Vagina (tissue), 2 donors: ENCODE results near the gene MPC1. TPM values are rescaled to one million over a fixed set of nuclear protein-coding genes. Genes with fewer than 3 reads are reported as not detected.
"Not testable (repeated sequence)": the region's sequence is repeated elsewhere in the genome, so short reads cannot be mapped to it uniquely, and the experiment has no call there.

Experiments used
- DNase-seq, 2 donors: peaks; one replicate each; pipeline ENCODE4 v3.0.0-alpha.2; 2017; ENCODE audit errors: extremely low spot score in 2 of 2
- H3K27ac ChIP-seq: fragments of 200-600 bp; sonication (generic); one replicate; pipeline ENCODE4 v1.5.1; 2019
- H3K27me3 ChIP-seq: fragments of 200-600 bp; sonication (generic); one replicate; pipeline ENCODE4 v1.5.1; 2019
- H3K36me3 ChIP-seq, 2 donors: fragments of 200-600 bp; sonication (generic); one replicate each; pipeline ENCODE4 v1.5.1; 2017 to 2019
- H3K4me1 ChIP-seq: fragments of 200-600 bp; sonication (generic); one replicate; pipeline ENCODE4 v1.5.1; 2019
- H3K4me3 ChIP-seq, 2 donors: fragments of 200-600 bp; sonication (generic); 1 replicate in 1 of 2; 2 replicates in 1 of 2; pipeline ENCODE4 v1.5.1; 2016 to 2019
- H3K9me3 ChIP-seq: fragments of 200-600 bp; sonication (generic); one replicate; pipeline ENCODE4 v1.5.1; 2019
- POLR2A ChIP-seq, 2 donors: fragments of 450-650 bp; IDR thresholded peaks; one replicate each; pipeline ENCODE4 v1.6.1; 2017; ENCODE audit warnings: antibody characterized with exemption in 2 of 2, mild to moderate bottlenecking in 2 of 2, moderate library complexity in 2 of 2
- POLR2AphosphoS5 ChIP-seq, 2 donors: sonication (generic); formaldehyde crosslinking; IDR thresholded peaks; one replicate each; pipeline ENCODE4 v1.9.0; 2017; ENCODE audit warnings: antibody characterized with exemption in 2 of 2, mild to moderate bottlenecking in 2 of 2, low read depth in 1 of 2; ENCODE audit not compliant: insufficient read depth in 1 of 2
- intact Hi-C: fragments of 100-400 bp; cut with DNase I; formaldehyde crosslinking; loops from one replicate; pipeline ENCODE4 v1.15.1; 2023
- total RNA-seq: library from RNA; depleted of rRNA; stranded (reverse); fragments of >200 nt; gene quantifications from one replicate; pipeline ENCODE4 v1.2.3, GENCODE V29; 2016
- TF ChIP-seq, protein P1 (sequence below), 3 experiments: fragments of 450-650 bp in 2 of 3; fragments of 200-600 bp in 1 of 3; sonication (generic) in 1 of 3; IDR thresholded peaks; one replicate each; pipeline ENCODE4 v1.5.1; 2017 to 2019; ENCODE audit warnings: antibody characterized with exemption in 3 of 3, mild to moderate bottlenecking in 2 of 3, moderate library complexity in 2 of 3

MPC1 gene
- total RNA-seq, 1 donor from 2014 or later, result 44.0 TPM

DNA sequence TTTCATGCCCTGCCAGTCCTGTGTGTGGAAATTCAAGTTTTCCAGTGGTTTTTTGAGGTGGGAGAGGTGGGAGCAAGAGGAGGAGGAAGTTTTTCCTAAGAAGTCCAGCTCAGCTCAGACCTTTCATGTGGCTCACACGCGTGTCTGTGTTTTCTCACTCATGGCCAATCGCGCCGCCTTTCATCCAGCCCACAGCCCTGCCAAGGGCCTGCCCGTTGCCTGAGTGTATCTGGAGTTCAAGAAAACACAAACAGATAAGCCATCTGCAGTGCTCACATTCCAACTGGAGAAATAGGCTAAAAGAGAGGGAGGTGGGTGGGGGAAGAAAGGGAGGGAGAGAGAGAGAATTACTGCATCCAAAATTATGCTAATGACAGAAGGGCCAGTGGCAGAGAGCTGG lies 12.6 kb upstream of the MPC1 start:
- TF ChIP-seq POLR2AphosphoS5 (IDR thresholded peaks at IDR 0.05; ENCODE audit: insufficient read depth in 1 of 2, low read depth in 1 of 2) (no peak), POLR2A (IDR thresholded peaks at IDR 0.05) (no peak)
- TF ChIP-seq, protein P1, sequence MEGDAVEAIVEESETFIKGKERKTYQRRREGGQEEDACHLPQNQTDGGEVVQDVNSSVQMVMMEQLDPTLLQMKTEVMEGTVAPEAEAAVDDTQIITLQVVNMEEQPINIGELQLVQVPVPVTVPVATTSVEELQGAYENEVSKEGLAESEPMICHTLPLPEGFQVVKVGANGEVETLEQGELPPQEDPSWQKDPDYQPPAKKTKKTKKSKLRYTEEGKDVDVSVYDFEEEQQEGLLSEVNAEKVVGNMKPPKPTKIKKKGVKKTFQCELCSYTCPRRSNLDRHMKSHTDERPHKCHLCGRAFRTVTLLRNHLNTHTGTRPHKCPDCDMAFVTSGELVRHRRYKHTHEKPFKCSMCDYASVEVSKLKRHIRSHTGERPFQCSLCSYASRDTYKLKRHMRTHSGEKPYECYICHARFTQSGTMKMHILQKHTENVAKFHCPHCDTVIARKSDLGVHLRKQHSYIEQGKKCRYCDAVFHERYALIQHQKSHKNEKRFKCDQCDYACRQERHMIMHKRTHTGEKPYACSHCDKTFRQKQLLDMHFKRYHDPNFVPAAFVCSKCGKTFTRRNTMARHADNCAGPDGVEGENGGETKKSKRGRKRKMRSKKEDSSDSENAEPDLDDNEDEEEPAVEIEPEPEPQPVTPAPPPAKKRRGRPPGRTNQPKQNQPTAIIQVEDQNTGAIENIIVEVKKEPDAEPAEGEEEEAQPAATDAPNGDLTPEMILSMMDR (IDR thresholded peaks at IDR 0.05), result no peak
- no peak overlapping the region for H3K27ac ChIP-seq
- H3K4me3 ChIP-seq, result no peak overlapping the region
- intact Hi-C loops, result loop anchor here (10.0 kb wide), 1 partner anchor 81 kb away; no protein-coding TSS in a partner anchor
- H3K4me1 ChIP-seq, result no peaks in the 10 kb centered on the region
- no peaks in the 10 kb centered on the region for H3K27me3 ChIP-seq
- no peaks in the 10 kb centered on the region for H3K9me3 ChIP-seq
- no peaks in the 10 kb centered on the region for H3K36me3 ChIP-seq
- DNase-seq, result no peak

DNA sequence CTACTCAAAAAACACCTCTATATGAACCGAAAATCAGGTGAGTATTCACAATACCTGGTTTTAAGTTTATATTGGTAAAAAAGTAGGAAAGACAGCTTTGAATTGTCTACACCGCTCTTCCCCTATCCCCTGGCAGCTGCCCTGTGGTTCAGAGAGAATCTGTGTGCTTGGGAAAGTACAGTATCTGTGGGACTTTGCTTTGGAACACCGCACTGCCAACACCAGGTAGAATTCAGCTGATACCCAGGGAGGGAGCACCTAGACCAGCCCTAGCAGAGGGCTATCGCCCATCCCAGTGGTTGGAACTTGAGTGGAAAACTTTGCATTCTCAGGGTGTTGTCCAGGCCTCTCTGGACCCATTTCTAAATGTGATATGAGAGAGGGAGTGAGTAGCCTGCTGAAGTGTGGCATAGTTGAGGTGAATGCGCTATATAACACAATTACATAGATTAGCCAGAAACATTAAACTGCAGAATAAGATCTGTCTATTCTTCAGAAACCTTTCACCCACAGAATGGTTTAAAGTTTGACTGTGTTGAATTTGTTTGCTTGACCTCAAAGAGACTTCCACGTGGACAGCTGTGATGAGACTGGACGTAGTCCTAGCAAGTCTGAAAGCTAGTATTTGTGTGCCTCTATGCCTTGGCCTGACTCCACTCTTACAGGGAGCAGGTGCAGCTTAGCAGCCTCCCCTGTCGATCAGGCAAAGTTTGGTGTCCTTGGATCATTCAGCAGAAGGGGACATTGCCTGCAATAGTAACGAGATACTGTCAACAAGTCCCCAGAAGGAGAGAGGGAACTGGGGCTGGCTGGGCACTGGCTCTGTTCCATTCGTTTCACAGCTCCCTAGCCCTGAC lies 11.5 kb upstream of the MPC1 start:
- Histone ChIP-seq H3K27me3 (no peaks in the 10 kb centered on the region), H3K4me3 (no peak overlapping the region), H3K27ac (no peak overlapping the region), H3K4me1 (no peaks in the 10 kb centered on the region), H3K36me3 (no peaks in the 10 kb centered on the region), H3K9me3 (no peaks in the 10 kb centered on the region)
- TF ChIP-seq POLR2A (IDR thresholded peaks at IDR 0.05) (no peak), POLR2AphosphoS5 (IDR thresholded peaks at IDR 0.05; ENCODE audit: insufficient read depth in 1 of 2, low read depth in 1 of 2) (no peak)
- TF ChIP-seq, protein P1 (IDR thresholded peaks at IDR 0.05), result no peak
- no peak for DNase-seq
- intact Hi-C loops, result loop anchor here (10.0 kb wide), 1 partner anchor 79 kb away; no protein-coding TSS in a partner anchor

DNA sequence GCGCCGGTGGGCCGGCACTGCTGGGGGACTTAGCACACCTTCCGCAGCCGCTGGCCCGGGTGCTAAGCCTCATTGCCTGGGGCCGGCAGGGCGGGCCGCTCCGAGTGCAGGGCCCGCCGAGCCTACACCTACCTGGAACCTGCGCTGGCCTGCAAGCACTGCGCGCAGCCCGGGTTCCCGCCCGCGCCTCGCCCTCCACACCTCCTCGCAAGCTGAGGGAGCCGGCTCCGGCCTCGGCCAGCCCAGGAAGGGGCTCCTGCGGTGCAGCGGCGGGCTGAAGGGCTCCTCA lies 10.7 kb upstream of the MPC1 start:
- no peak overlapping the region for H3K4me3 ChIP-seq
- H3K4me1 ChIP-seq, result no peaks in the 10 kb centered on the region
- no peaks in the 10 kb centered on the region for H3K27me3 ChIP-seq
- H3K27ac ChIP-seq, result no peak overlapping the region
- H3K36me3 ChIP-seq, result no peaks in the 10 kb centered on the region
- H3K9me3 ChIP-seq, result no peaks in the 10 kb centered on the region
- intact Hi-C loops, result loop anchor here (10.0 kb wide), 1 partner anchor 79 kb away; no protein-coding TSS in a partner anchor
- no peak for DNase-seq
- TF ChIP-seq POLR2AphosphoS5 (IDR thresholded peaks at IDR 0.05; ENCODE audit: insufficient read depth in 1 of 2, low read depth in 1 of 2) (no peak), POLR2A (IDR thresholded peaks at IDR 0.05) (no peak)
- TF ChIP-seq, protein P1 (IDR thresholded peaks at IDR 0.05), result no peak

DNA sequence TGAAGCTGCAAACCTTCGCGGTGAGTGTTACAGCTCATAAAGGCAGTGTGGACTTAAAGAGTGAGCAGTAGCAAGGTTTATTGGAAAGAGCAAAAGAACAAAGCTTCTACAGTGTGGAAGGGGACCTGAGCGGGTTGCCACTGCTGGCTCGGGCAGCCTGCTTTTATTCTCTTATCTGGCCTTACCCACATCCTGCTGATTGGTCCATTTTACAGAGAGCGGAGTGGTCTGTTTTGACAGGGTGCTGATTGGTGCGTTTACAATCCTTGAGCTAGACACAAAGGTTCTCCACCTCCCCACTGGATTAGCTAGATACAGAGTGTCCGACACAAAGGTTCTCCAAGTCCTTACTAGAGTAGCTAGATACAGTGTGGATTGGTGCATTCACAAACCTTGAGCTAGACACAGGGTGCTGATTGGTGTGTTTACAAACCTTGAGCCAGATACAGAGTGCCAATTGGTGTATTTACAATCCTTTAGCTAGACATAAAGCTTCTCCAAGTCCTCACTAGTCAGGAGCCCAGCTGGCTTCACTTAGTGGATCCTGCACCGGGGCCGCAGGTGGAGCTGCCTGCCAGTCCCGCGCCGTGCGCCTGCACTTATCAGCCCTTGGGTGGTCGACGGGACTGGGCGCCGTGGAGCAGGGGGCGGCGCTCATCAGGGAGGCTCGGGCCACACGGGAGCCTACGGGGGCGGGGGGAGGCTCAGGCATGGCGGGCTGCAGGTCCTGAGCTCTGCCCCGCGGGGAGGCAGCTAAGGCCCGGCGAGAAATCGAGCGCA lies 10.2 kb upstream of the MPC1 start:
- DNase-seq, H3K9me3 ChIP-seq, H3K4me1 ChIP-seq, H3K27ac ChIP-seq, H3K36me3 ChIP-seq, H3K27me3 ChIP-seq, H3K4me3 ChIP-seq: not testable (repeated sequence)
- intact Hi-C loops, result loop anchor here (10.0 kb wide), 1 partner anchor 78 kb away; no protein-coding TSS in a partner anchor

DNA sequence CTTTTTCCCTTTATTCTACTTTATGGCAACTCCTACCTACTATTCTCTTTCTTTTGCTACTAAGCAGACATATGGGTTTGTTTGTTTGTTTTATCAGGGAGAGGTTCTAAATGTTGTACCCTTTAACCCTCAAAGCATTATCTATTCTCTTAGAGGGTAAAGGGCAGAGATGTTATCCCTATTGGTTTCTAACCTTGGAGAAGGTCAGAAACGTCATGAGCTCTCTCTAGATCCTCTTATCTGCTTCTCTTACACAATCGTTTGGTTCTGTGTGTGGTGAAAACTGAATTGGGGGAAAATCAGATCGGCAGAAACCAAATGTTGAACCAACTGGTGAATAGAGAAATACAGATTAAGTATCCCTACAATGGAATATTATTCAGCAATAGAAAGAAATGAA lies 6.4 kb upstream of the MPC1 start:
- Histone ChIP-seq H3K4me3 (no peak overlapping the region), H3K36me3 (no peaks in the 10 kb centered on the region), H3K27me3 (no peaks in the 10 kb centered on the region), H3K9me3 (no peaks in the 10 kb centered on the region), H3K4me1 (peaks cover 2% of the 10 kb centered on the region), H3K27ac (no peak overlapping the region)
- intact Hi-C loops, result loop anchor here (10.0 kb wide), 1 partner anchor 54 kb away; no protein-coding TSS in a partner anchor
- TF ChIP-seq, protein P1 (IDR thresholded peaks at IDR 0.05), result no peak
- TF ChIP-seq POLR2AphosphoS5 (IDR thresholded peaks at IDR 0.05; ENCODE audit: insufficient read depth in 1 of 2, low read depth in 1 of 2), result no peak
- DNase-seq, result no peak
